HCT116 (cell line): ENCODE data around the gene RANGRF. TPM values are rescaled to one million over a fixed set of nuclear protein-coding genes. Genes with fewer than 3 reads are reported as not detected.

Experiments used
- ATAC-seq: fragments of 200-7000 bp; cut with Tn5 transposase; 2 replicates; pipeline ENCODE4 v1.9.1; 2020; ENCODE audit warnings: mild to moderate bottlenecking, moderate library complexity
- BruUV-seq: library from RNA; stranded (reverse); fragments of 400-500 nt; replicated peaks from 2 replicates; lab custom pipeline; 2021; lab: Mats Ljungman, UMichigan
- CTCF ChIA-PET: fragments of 300-600 bp; sonication (Branson Sonifier 250); formaldehyde crosslinking; loops from one replicate; lab custom pipeline; 2021; ENCODE audit warnings: antibody characterized with exemption; lab: Charles Lee
- POLR2A ChIA-PET: fragments of 300-600, 350-600 bp; sonication (Branson Sonifier 250); formaldehyde crosslinking; loops from one replicate; lab custom pipeline; 2021; ENCODE audit warnings: antibody characterized with exemption; lab: Charles Lee
- RAD21 ChIA-PET, 2 experiments: fragments of 300-600 bp; sonication (Branson Sonifier 250); formaldehyde crosslinking; loops; one replicate each; lab custom pipeline; 2023; ENCODE audit warnings: low total read pairs in 2 of 2; ENCODE audit not compliant: uncharacterized antibody in 2 of 2, unreplicated experiment in 2 of 2, low non-redundant PET in 1 of 2; lab: Charles Lee
- DNase-seq: peaks from one replicate; pipeline ENCODE4 v3.0.0-alpha.2; 2010; ENCODE audit warnings: low read depth, low spot score
- H2AFZ ChIP-seq: fragments of 200-600 bp; shearing (Covaris generic), sonication (generic); 2 replicates; pipeline ENCODE4 v1.6.1; 2017; ENCODE audit warnings: low read depth, mixed run types, mixed read lengths, antibody characterized with exemption, low read length; ENCODE audit not compliant: poor library complexity, severe bottlenecking
- H3K27ac ChIP-seq: 2 replicates; pipeline ENCODE4 v1.5.1; 2012; ENCODE audit warnings: low read depth, low read length
- H3K27me3 ChIP-seq: fragments of 200-600 bp; sonication (generic); 2 replicates; pipeline ENCODE4 v1.6.1; 2016; ENCODE audit warnings: mixed run types, low read length, mixed read lengths; ENCODE audit not compliant: insufficient read depth
- H3K36me3 ChIP-seq, 2 experiments: fragments of 200-500 bp in 1 of 2; fragments of 200-600 bp in 1 of 2; sonication (Bioruptor generic) in 1 of 2; sonication (generic) in 1 of 2; 2 replicates each; pipeline versions ENCODE4 v1.5.1 to v1.6.1; 2014 to 2016; ENCODE audit warnings: low read length in 2 of 2, inconsistent platforms in 1 of 2, mixed read lengths in 1 of 2, mixed run types in 1 of 2; ENCODE audit not compliant: insufficient read depth in 2 of 2, control insufficient read depth in 1 of 2
- H3K4me1 ChIP-seq, 2 experiments: fragments of 200-600 bp in 1 of 2; sonication (generic) in 1 of 2; 2 replicates each; pipeline versions ENCODE4 v1.5.1 to v1.6.1; 2012 to 2017; ENCODE audit warnings: low read length in 2 of 2, inconsistent platforms in 1 of 2, mild to moderate bottlenecking in 1 of 2, mixed read lengths in 1 of 2, mixed run types in 1 of 2, moderate library complexity in 1 of 2; ENCODE audit not compliant: insufficient read depth in 2 of 2, control insufficient read depth in 1 of 2
- H3K4me2 ChIP-seq: fragments of 200-600 bp; sonication (generic); 2 replicates; pipeline ENCODE4 v1.6.1; 2017; ENCODE audit warnings: mixed run types, low read length, mixed read lengths
- H3K4me3 ChIP-seq, 2 experiments: fragments of 200-600 bp in 1 of 2; sonication (generic) in 1 of 2; replicated peaks in 1 of 2; 2 replicates each; pipeline ENCODE4 v1.5.1; 2011 to 2016; ENCODE audit warnings: low read length in 2 of 2, control low read depth in 1 of 2, low read depth in 1 of 2, mild to moderate bottlenecking in 1 of 2, mixed read lengths in 1 of 2, mixed run types in 1 of 2
- H3K79me2 ChIP-seq: fragments of 200-600 bp; sonication (generic); 2 replicates; pipeline ENCODE4 v1.6.1; 2017; ENCODE audit warnings: mild to moderate bottlenecking, mixed run types, low read length, moderate library complexity, mixed read lengths; ENCODE audit not compliant: insufficient read depth
- H3K9ac ChIP-seq: fragments of 200-600 bp; sonication (generic); 2 replicates; pipeline ENCODE4 v1.6.1; 2016; ENCODE audit warnings: low read length, mixed read lengths
- H3K9me2 ChIP-seq: fragments of 200-600 bp; sonication (generic), shearing (Covaris generic); 2 replicates; pipeline ENCODE4 v1.6.1; 2017; ENCODE audit warnings: mixed run types, mild to moderate bottlenecking, moderate library complexity; ENCODE audit not compliant: insufficient read depth
- H3K9me3 ChIP-seq, 2 experiments: fragments of 200-500 bp in 1 of 2; fragments of 200-600 bp in 1 of 2; sonication (Bioruptor generic) in 1 of 2; sonication (generic) in 1 of 2; 2 replicates each; pipeline ENCODE4 v1.6.1; 2014 to 2017; ENCODE audit warnings: low read length in 2 of 2, mixed read lengths in 2 of 2, inconsistent platforms in 1 of 2, low read depth in 1 of 2, mild to moderate bottlenecking in 1 of 2, mixed run types in 1 of 2, moderate library complexity in 1 of 2; ENCODE audit not compliant: control insufficient read depth in 1 of 2, insufficient read depth in 1 of 2
- H4K20me1 ChIP-seq: fragments of 200-600 bp; sonication (generic), shearing (Covaris generic); 2 replicates; pipeline ENCODE4 v1.6.1; 2017; ENCODE audit warnings: mixed run types, mild to moderate bottlenecking, moderate library complexity; ENCODE audit not compliant: insufficient read depth
- CBX3 ChIP-seq: IDR thresholded peaks from 2 replicates; pipeline ENCODE4 v1.6.1; 2012; ENCODE audit warnings: low read depth
- EGR1 ChIP-seq: IDR thresholded peaks from 2 replicates; pipeline ENCODE4 v1.6.1; 2012; ENCODE audit warnings: low read depth
- EZH2 ChIP-seq: fragments of 200-600 bp; sonication (generic); IDR thresholded peaks from 2 replicates; pipeline ENCODE4 v1.6.1; 2017; ENCODE audit warnings: antibody characterized with exemption, mixed run types
- EZH2phosphoT487 ChIP-seq: fragments of 200-600 bp; IDR thresholded peaks from 2 replicates; pipeline ENCODE4 v1.6.1; 2018; ENCODE audit warnings: antibody characterized with exemption, borderline replicate concordance
- POLR2A ChIP-seq: IDR thresholded peaks from 2 replicates; pipeline ENCODE4 v1.7.0; 2011; ENCODE audit warnings: borderline replicate concordance; ENCODE audit not compliant: insufficient read depth, insufficient read length; ENCODE audit errors: extremely low read depth
- RAD21 ChIP-seq: IDR thresholded peaks from 2 replicates; pipeline ENCODE4 v1.6.1; 2012; ENCODE audit warnings: low read depth, mild to moderate bottlenecking
- SIN3A ChIP-seq: IDR thresholded peaks from 2 replicates; pipeline ENCODE4 v1.6.1; 2012; ENCODE audit warnings: low read depth
- SP1 ChIP-seq: IDR thresholded peaks from 2 replicates; pipeline ENCODE4 v1.6.1; 2012; ENCODE audit warnings: low read depth
- TCF7L2 ChIP-seq: IDR thresholded peaks from 2 replicates; pipeline ENCODE4 v1.7.0; 2011; ENCODE audit warnings: borderline replicate concordance, inconsistent platforms; ENCODE audit not compliant: insufficient read depth, insufficient read length; ENCODE audit errors: extremely low read depth
- ZFX ChIP-seq: fragments of 450-650 bp; IDR thresholded peaks from 2 replicates; pipeline ENCODE4 v1.6.1; 2017
- intact Hi-C: fragments of 100-400 bp; cut with micrococcal nuclease; formaldehyde crosslinking; loops from 2 replicates; pipeline ENCODE4 v1.10.0; 2022
- total RNA-seq: library from RNA; stranded (reverse); gene quantifications from one replicate; pipeline ENCODE4 v1.2.1, GENCODE V29; 2021; ENCODE audit not compliant: unreplicated experiment
- TF ChIP-seq, protein P1 (sequence below): IDR thresholded peaks from 2 replicates; pipeline ENCODE4 v1.6.1; 2012; ENCODE audit warnings: low read depth

RANGRF gene
- total RNA-seq, 1 experiment from 2014 or later: 33.2 TPM

GRCh38 chr17:8318010-8318935, 29.8 kb downstream of the RANGRF start:
- DNase-seq (no peak), ATAC-seq (no peak)
- no peak overlapping the region for H3K9ac ChIP-seq
- intact Hi-C loops: no loop called here
- H4K20me1 ChIP-seq: no peaks in the 10 kb centered on the region
- POLR2A ChIA-PET: no interaction called here
- RAD21 ChIA-PET: no interaction called here
- H3K36me3 ChIP-seq: no peaks in the 10 kb centered on the region
- no peaks in the 10 kb centered on the region for H3K9me3 ChIP-seq
- no peak overlapping the region for H3K4me3 ChIP-seq
- H3K4me1 ChIP-seq: no peaks in the 10 kb centered on the region
- no peaks in the 10 kb centered on the region for H3K79me2 ChIP-seq
- CTCF ChIA-PET: no interaction called here
- no peaks in the 10 kb centered on the region for H3K27me3 ChIP-seq
- no peak overlapping the region for H2AFZ ChIP-seq
- TF ChIP-seq RAD21: no peak
- TF ChIP-seq EZH2phosphoT487: no peak
- TF ChIP-seq CBX3: no peak
- no peak for TF ChIP-seq EZH2
- TF ChIP-seq EGR1: no peak
- TF ChIP-seq POLR2A: no peak
- TF ChIP-seq, protein P1, sequence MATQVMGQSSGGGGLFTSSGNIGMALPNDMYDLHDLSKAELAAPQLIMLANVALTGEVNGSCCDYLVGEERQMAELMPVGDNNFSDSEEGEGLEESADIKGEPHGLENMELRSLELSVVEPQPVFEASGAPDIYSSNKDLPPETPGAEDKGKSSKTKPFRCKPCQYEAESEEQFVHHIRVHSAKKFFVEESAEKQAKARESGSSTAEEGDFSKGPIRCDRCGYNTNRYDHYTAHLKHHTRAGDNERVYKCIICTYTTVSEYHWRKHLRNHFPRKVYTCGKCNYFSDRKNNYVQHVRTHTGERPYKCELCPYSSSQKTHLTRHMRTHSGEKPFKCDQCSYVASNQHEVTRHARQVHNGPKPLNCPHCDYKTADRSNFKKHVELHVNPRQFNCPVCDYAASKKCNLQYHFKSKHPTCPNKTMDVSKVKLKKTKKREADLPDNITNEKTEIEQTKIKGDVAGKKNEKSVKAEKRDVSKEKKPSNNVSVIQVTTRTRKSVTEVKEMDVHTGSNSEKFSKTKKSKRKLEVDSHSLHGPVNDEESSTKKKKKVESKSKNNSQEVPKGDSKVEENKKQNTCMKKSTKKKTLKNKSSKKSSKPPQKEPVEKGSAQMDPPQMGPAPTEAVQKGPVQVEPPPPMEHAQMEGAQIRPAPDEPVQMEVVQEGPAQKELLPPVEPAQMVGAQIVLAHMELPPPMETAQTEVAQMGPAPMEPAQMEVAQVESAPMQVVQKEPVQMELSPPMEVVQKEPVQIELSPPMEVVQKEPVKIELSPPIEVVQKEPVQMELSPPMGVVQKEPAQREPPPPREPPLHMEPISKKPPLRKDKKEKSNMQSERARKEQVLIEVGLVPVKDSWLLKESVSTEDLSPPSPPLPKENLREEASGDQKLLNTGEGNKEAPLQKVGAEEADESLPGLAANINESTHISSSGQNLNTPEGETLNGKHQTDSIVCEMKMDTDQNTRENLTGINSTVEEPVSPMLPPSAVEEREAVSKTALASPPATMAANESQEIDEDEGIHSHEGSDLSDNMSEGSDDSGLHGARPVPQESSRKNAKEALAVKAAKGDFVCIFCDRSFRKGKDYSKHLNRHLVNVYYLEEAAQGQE: no peak
- TF ChIP-seq ZFX: no peak
- no peak for TF ChIP-seq SP1
- no peak for TF ChIP-seq TCF7L2
- no peak for TF ChIP-seq SIN3A
- no peaks in the 10 kb centered on the region for H3K9me2 ChIP-seq
- no TSS peak for BruUV-seq
- no peak overlapping the region for H3K27ac ChIP-seq
- H3K4me2 ChIP-seq: no peak overlapping the region
